DMS114 treated with DMSO at 0.1 percent for 48 hours (cell line): ENCODE data around the gene IRAK2.

Experiments
- DNase-seq: peaks from one replicate; lab custom pipeline; 2025; ENCODE audit not compliant: unreplicated experiment; lab: John Stamatoyannopoulos, UW

Gene IRAK2

GRCh38 chr3:10279384-10280176 lies 114.9 kb downstream of the IRAK2 start:
- DNase-seq: no peak

GRCh38 chr3:10280177-10280529 lies 115.4 kb downstream of the IRAK2 start:
- no peak for DNase-seq

DNA sequence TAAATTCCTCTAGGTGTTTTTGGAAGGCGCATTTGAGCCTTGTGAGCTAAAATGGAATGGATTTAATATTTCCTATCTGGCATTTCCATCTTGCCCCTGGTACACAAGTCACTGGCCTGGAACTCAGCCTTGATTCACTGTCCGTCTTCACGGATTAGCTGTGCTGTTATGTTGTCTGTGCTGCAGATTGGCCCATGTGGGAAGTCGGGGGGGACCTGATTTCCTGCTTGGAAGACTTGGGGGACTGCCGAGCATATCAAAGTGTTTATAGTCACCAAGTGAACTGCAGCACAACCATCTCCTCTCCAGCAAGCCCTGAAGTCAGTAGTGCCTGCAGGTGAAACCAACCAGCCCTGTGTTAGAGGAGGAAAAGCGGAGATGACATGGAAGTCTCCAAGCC lies 115.9 kb downstream of the IRAK2 start:
- DNase-seq: no peak

DNA sequence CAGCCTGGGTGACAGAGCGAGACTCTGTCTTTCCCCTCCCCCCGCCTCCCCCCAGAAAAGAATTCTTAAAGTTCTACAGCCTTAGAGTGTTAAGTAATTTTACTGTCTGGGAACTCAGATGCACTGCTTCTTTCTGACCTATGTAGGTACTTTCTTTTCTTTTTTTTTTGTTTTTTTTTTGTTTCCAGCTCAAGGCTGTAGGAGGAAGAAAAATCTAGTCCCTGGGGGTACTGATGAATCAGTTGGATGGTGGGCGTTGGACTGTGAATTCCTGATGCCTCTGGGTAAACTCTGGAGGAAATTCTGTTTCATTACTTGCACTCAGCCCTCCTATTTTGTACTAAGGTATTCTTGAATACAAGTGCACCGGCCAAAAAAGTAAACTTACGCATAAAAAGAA lies 117.2 kb downstream of the IRAK2 start:
- DNase-seq: no peak

GRCh38 chr3:10283638-10284037 lies 118.9 kb downstream of the IRAK2 start:
- DNase-seq: no peak

GRCh38 chr3:10284496-10284895 lies 119.8 kb downstream of the IRAK2 start:
- no peak for DNase-seq

DNA sequence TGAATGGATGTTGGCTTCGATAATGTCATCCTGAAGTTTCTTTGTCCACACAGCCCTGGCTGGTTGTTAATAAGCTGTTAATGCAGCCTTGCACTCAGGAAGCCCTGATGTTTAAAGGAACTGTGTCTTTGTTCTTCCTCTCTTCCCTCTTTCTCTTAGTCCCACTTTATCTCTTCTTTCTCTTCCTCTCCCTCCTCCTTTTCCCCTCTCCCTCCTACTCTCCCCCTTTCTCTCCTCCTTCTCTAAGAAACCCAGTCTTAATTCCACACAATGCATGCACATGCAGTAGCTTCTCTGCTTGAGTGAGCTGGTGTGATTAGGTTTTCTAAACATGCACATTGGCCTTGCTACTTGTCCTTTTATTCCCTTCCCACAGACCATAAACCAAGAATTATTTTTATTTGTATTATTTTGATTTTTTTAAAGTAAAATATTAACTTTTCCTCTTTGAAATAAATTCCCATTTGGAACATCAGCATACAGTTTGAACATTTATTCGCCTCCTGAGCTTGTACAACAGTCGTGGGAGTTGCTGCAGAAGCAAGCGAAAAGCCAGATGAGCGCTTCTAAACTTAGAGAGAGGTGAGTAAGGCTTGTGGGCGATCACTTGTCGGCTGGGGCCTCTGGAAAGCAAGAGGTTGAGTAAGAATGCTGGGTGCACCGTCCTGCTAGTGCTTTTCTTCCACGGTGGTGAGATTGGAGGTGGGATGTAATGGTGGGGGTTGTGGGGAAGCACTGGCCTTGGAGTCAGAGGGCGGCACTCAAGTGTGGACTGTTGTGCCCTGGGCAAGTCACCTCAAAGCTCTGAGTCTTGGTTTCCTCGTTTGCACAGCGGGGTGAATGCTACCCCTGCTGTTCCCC lies 120.8 kb downstream of the IRAK2 start:
- no peak for DNase-seq

- no peak for DNase-seq
These were observed 121.4 kb downstream of the IRAK2 start for GRCh38 chr3:10286133-10286524.

- no peak for DNase-seq
These were observed 122.0 kb downstream of the IRAK2 start for GRCh38 chr3:10286596-10287295.

DNA sequence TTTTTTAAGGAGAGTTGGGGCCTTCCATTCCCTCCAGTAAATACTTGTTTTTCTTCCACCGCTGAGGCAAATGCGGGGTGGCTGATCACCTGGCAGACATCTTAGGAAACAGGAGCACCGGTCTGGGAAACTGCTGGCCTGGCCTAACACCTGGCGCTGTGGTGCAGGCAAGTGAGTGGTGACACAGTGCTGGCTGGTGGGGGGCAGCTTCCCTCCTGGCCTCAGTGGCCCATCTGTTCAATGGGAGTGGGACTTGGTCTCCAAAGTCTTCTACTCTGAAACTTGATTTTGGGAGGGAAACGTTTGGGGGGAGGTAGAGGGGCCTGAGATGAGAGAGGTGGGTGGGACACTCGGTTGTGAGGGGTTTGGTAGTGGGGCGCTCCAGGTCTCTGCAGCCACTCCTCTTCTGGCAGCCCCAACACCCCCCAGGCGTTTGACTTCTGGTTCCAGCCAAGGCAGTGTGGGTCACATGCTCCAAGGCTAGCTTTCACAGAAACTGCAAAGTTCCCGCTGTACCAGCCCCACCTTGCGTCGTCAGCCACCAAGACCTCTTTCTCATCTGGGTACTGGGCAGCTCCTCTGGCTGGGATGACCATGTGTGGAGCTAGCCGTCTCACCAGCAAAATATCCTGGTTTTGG lies 123.3 kb downstream of the IRAK2 start:
- no peak for DNase-seq

DNA sequence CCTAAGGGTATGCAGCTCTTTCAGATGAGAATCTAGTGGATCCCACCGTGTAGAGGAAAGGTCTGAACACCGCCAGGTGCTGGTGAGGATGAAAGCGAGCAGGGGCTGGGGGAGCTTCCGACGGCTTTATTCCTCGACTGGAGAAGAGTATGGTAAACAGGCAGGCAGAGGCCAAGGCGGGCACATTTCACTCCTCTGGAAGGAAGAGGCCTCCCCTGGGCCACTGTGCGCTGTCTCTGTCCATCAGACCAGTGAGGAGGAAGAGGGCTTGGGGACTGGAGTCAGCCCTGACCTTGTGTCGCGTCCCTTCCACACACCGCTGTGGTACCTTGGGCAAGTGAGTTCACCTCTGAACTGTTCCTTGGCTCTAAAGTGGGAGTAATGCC lies 123.8 kb downstream of the IRAK2 start:
- no peak for DNase-seq

- DNase-seq: no peak
These were observed 124.4 kb downstream of the IRAK2 start for GRCh38 chr3:10289077-10289476.

DNA sequence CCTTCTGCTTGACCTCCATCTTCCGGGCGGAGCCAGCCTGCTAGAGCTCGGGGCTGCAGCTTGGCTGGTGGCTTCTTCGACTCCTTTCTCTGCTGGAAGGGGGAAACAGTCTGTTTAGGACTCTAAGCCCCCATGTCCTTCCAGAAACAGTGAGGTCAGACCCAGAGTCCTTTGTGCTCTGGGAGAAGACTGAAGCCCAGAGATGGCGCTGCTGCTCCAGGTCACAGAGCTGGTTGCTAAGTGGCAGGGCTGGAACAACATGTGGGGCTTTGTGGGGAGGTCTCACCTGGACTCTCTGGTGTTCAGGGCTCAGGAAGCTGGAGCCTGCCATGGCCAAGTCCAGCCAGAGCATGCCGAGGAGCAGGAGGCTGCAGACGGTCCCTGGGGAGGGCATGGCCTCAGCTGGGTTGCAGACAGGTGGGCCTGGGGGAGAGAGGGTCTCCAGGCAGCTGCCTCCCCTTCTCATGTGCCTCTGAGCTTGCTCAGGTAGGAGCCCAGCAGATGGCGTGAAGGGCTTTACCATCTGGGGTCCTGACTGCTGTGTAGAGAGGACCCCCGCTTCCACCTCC lies 125.2 kb downstream of the IRAK2 start:
- no peak for DNase-seq

DNA sequence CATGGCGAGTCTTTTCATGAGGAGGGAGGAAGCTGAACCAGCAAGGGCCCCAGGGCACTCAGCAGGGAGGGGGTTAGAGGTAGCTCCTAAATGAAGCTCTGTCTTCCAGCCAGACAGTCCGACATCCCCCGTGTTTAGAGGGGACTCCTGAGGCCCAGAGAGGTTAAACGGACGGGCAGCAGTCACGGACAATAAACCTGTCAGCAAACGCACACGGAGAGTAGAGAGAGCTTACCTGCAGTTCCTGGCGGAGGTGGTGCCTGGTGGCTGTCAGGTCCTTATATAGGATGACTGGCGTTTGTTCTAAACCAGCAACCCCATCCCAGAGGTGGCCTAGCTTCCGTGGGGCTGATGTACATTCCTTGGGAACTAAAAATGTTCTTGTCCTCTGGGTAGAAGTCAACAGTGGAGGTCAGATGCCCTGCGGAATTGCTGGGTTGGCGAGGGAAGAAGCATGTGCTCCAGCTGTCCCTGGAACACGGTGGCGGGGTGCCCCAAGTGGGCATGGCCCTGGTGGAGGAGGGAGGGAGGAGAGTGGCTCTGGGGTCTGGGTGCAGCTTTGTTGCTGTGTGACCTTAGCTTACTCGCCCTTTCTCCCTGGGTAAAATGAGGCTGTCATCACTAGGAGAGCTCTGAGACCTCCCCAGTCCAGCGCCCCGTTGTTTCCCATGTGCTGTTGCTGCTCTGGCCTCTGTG lies 125.9 kb downstream of the IRAK2 start:
- no peak for DNase-seq

DNA sequence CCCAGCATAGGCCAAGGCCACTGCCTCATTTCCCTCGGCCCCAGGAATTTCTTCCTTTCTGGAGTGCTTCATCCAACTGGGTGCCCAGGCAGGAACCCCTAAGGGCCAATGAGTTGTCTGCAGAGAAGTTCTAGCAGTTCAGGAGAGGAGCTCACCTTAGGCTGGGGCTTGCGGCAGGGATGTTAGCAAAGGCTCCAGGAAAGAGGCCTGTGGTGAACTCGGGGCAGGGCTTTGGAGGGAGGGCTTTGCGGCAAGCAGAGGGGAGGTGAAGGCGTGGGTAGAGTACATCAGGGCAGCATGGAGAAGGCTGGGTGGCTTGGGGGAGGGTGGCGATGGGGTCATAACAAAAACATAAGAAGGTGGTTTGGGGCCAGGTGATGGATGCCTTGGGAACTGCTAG lies 126.9 kb downstream of the IRAK2 start:
- DNase-seq: no peak

DNA sequence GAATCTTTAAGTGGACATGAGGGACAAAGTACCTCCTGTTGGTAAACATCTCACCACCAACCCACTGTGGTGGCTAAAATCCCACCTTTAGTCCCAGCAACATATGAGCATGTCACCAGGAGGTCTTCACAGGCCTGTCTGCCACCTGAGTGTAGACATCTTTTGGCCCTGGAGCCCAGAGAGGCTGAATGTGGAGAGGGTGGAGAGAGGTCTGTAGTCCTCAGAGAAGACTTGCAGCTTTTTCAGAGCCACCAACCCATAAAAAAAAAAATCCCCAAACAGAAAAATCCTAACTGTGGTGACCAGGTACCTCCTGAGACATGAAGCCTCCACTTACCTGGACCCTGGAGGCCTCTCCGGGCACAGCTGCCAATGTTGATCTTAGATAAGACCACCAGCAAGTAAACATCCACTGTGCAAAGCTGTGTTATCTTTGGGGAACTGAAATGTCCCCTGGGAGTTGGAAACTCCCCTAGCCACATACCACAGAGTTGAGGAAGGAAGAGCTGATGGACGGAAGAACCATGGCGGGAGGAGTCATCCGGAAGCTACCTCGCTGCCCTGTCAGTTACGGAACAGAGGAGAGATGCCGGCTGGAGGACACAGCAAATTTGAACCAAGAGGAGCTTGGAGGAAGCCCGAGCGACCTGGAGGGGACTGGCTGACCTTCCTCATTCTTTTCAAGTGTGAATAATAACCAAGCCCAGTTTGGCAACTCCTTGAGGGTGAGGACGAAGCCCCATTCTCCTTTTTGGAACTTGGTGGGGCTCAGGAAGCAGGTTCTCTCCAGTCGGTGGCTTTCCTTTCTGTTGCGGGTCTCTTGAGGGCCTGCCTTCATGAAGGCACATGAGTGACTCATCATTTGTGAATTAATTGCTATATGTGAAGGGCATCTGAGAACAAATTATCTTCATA lies 128.0 kb downstream of the IRAK2 start, which contains the start of gene GHRL:
GHRL (minus strand) TSS at position 443 of the 915 bp plus-strand sequence. CDS start 2,767 bp downstream, outside the sequence.
- DNase-seq: no peak
